Neural progenitor cell (in vitro differentiated cells): Measurements from ENCODE around the gene LMAN1. TPM values are rescaled to one million over a fixed set of nuclear protein-coding genes. Genes with fewer than 3 reads are reported as not detected.

Experiments
- DNase-seq: peaks from one replicate; pipeline ENCODE4 v3.0.0-alpha.2; 2016; ENCODE audit warnings: low spot score
- H2AFZ ChIP-seq: fragments of 200-600 bp; sonication (generic); replicated peaks from 2 replicates; pipeline ENCODE4 v1.6.1; 2016; ENCODE audit warnings: antibody characterized with exemption
- H3F3A ChIP-seq: fragments of 200-600 bp; sonication (generic); 2 replicates; pipeline ENCODE4 v1.6.1; 2016; ENCODE audit warnings: antibody characterized with exemption, low read depth
- H3K27ac ChIP-seq: fragments of 200-600 bp; sonication (generic); 2 replicates; pipeline ENCODE4 v1.5.1; 2016; ENCODE audit warnings: mild to moderate bottlenecking
- H3K27me3 ChIP-seq: fragments of 200-600 bp; sonication (generic); 2 replicates; pipeline ENCODE4 v1.6.1; 2016; ENCODE audit warnings: mild to moderate bottlenecking, moderate library complexity
- H3K36me3 ChIP-seq: fragments of 200-600 bp; sonication (generic); 2 replicates; pipeline ENCODE4 v1.5.1; 2016
- H3K4me1 ChIP-seq: fragments of 200-600 bp; sonication (generic); 2 replicates; pipeline ENCODE4 v1.6.1; 2016; ENCODE audit warnings: mixed run types
- H3K4me2 ChIP-seq: fragments of 200-600 bp; sonication (generic); 2 replicates; pipeline ENCODE4 v1.6.1; 2016
- H3K4me3 ChIP-seq: fragments of 200-600 bp; sonication (generic); 2 replicates; pipeline ENCODE4 v1.5.1; 2016
- H3K79me2 ChIP-seq: fragments of 200-600 bp; sonication (generic); 2 replicates; pipeline ENCODE4 v1.6.1; 2016; ENCODE audit warnings: low read depth
- H3K9ac ChIP-seq: fragments of 200-600 bp; sonication (generic); 2 replicates; pipeline ENCODE4 v1.6.1; 2016
- H3K9me3 ChIP-seq: fragments of 200-600 bp; sonication (generic); 2 replicates; pipeline ENCODE4 v1.5.1; 2016; ENCODE audit warnings: low read depth
- H4K20me1 ChIP-seq: fragments of 200-600 bp; sonication (generic); 2 replicates; pipeline ENCODE4 v1.6.1; 2016; ENCODE audit warnings: low read depth
- H3K27ac Mint-ChIP-seq: 3 replicates; pipeline ENCODE4 v1.8.0; 2021; ENCODE audit warnings: mixed read lengths
- H3K27me3 Mint-ChIP-seq: 2 replicates; pipeline ENCODE4 v1.8.0; 2022; ENCODE audit warnings: low read depth, mild to moderate bottlenecking, inconsistent platforms, moderate library complexity, mixed read lengths; ENCODE audit not compliant: insufficient read depth
- H3K36me3 Mint-ChIP-seq: 3 replicates; pipeline ENCODE4 v1.8.0; 2021; ENCODE audit warnings: mixed read lengths
- H3K4me1 Mint-ChIP-seq: 3 replicates; pipeline ENCODE4 v1.8.0; 2021; ENCODE audit warnings: mixed read lengths
- H3K4me3 Mint-ChIP-seq: 3 replicates; pipeline ENCODE4 v1.8.0; 2021; ENCODE audit warnings: mild to moderate bottlenecking, moderate library complexity, mixed read lengths
- H3K9me3 Mint-ChIP-seq: 3 replicates; pipeline ENCODE4 v1.8.0; 2020; ENCODE audit warnings: mixed read lengths
- CTCF ChIP-seq: fragments of 200-600 bp; sonication (generic); IDR thresholded peaks from 2 replicates; pipeline ENCODE4 v1.5.1; 2017; ENCODE audit warnings: antibody characterized with exemption, mild to moderate bottlenecking
- EZH2 ChIP-seq: fragments of 200-600 bp; sonication (generic); IDR thresholded peaks from 2 replicates; pipeline ENCODE4 v1.6.1; 2017; ENCODE audit warnings: antibody characterized with exemption, mild to moderate bottlenecking, moderate library complexity
- EZH2phosphoT487 ChIP-seq: fragments of 200-600 bp; sonication (generic); IDR thresholded peaks from 2 replicates; pipeline ENCODE4 v1.6.1; 2017; ENCODE audit warnings: antibody characterized with exemption
- total RNA-seq: library from RNA; depleted of rRNA; stranded (reverse); fragments of >200 nt; gene quantifications from 2 replicates; pipeline ENCODE4 v1.2.3, GENCODE V29; 2015; ENCODE audit warnings: low replicate concordance

LMAN1 gene
- total RNA-seq, 1 donor from 2014 or later, result 338 TPM

- no peak for TF ChIP-seq EZH2
- no peak for TF ChIP-seq EZH2phosphoT487
- no peak for TF ChIP-seq CTCF
Measured at GRCh38 chr18:59360381-59360780, 1.3 kb upstream of the LMAN1 start.

DNA sequence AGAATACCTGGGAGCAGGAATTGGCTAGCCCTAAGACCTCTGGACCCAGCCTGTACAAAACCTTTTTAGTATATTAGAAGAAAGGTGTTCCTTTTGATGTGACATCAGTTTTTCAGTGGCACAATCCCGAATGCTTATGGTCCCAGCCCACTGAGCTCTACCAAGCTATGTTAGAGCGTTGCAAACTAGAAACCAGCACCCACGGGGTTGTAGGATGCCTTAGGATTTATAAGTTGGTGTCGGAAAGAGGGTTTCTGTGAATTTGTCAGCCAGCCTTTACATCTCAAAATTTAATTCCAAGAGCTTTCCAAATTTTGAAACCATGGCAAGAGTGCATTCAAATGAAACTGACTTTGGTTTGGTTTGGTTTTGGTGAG is 499 bp upstream of the LMAN1 start:
- Histone ChIP-seq H3K27ac (no peak overlapping the region), H3K79me2 (peaks cover 52% of the 10 kb centered on the region), H3K4me1 (peaks cover 60% of the 10 kb centered on the region), H3K9ac (no peak overlapping the region), H3K9me3 (no peaks in the 10 kb centered on the region), H3K36me3 (peaks cover 18% of the 10 kb centered on the region), H3K4me2 (peak overlapping the region; percentile 78), H3F3A (peaks cover 6% of the 10 kb centered on the region), H3K27me3 (peaks cover 23% of the 10 kb centered on the region), H4K20me1 (peaks cover 38% of the 10 kb centered on the region), H3K4me3 (peak overlapping the region; percentile 84), H2AFZ (peak overlapping the region; percentile 31)
- no peak for DNase-seq
- Mint-ChIP-seq H3K27me3 (peaks cover 4% of the 10 kb centered on the region), H3K4me1 (peaks cover 16% of the 10 kb centered on the region), H3K27ac (no peak overlapping the region), H3K4me3 (peak overlapping the region; percentile 77), H3K36me3 (peaks cover 7% of the 10 kb centered on the region), H3K9me3 (no peaks in the 10 kb centered on the region)
- TF ChIP-seq EZH2 (no peak), CTCF (no peak), EZH2phosphoT487 (no peak)

More at GRCh38 chr18:59360381-59360780, 1.3 kb upstream of the LMAN1 start:
- Histone ChIP-seq H3K27ac (no peak overlapping the region), H3K27me3 (peaks cover 25% of the 10 kb centered on the region), H3K9ac (no peak overlapping the region), H3K79me2 (peaks cover 43% of the 10 kb centered on the region), H4K20me1 (peaks cover 31% of the 10 kb centered on the region), H3K4me1 (peaks cover 52% of the 10 kb centered on the region), H3K36me3 (peaks cover 10% of the 10 kb centered on the region), H3K4me2 (peak overlapping the region; percentile 78), H3K4me3 (peak overlapping the region; percentile 84), H3K9me3 (no peaks in the 10 kb centered on the region), H2AFZ (no peak overlapping the region), H3F3A (peaks cover 6% of the 10 kb centered on the region)
- Mint-ChIP-seq H3K27me3 (peaks cover 4% of the 10 kb centered on the region), H3K4me3 (no peak overlapping the region), H3K9me3 (no peaks in the 10 kb centered on the region), H3K4me1 (peaks cover 16% of the 10 kb centered on the region), H3K36me3 (peaks cover under 1% of the 10 kb centered on the region), H3K27ac (no peak overlapping the region)
- no peak for DNase-seq

GRCh38 chr18:59358414-59358711 is 702 bp downstream of the LMAN1 start:
- Mint-ChIP-seq H3K4me3 (peak overlapping the region; percentile 99), H3K9me3 (no peaks in the 10 kb centered on the region), H3K27ac (peak overlapping the region; percentile 98), H3K4me1 (peaks cover 16% of the 10 kb centered on the region), H3K27me3 (peaks cover 4% of the 10 kb centered on the region), H3K36me3 (peaks cover 9% of the 10 kb centered on the region)
- Histone ChIP-seq H3K27ac (peak overlapping the region; percentile 66), H3K4me3 (peak overlapping the region; percentile 84), H3F3A (peaks cover 6% of the 10 kb centered on the region), H3K4me1 (peaks cover 68% of the 10 kb centered on the region), H3K9me3 (no peaks in the 10 kb centered on the region), H4K20me1 (peaks cover 46% of the 10 kb centered on the region), H3K36me3 (peaks cover 30% of the 10 kb centered on the region), H3K9ac (peak overlapping the region; percentile 86), H2AFZ (no peak overlapping the region), H3K27me3 (peaks cover 15% of the 10 kb centered on the region), H3K79me2 (peaks cover 64% of the 10 kb centered on the region), H3K4me2 (peak overlapping the region; percentile 93)
- TF ChIP-seq EZH2phosphoT487 (no peak), CTCF (no peak), EZH2 (no peak)
- DNase-seq, result no peak
